NAMALWA (cell line): ENCODE results near the gene HSPA1A.
"Not testable (repeated sequence)": the region's sequence is repeated elsewhere in the genome, so short reads cannot be mapped to it uniquely, and the experiment has no call there.

ENCODE experiments used
- DNase-seq: peaks from one replicate; pipeline ENCODE4 v3.0.0-alpha.2; 2015; ENCODE audit warnings: low spot score

Gene HSPA1A

DNA sequence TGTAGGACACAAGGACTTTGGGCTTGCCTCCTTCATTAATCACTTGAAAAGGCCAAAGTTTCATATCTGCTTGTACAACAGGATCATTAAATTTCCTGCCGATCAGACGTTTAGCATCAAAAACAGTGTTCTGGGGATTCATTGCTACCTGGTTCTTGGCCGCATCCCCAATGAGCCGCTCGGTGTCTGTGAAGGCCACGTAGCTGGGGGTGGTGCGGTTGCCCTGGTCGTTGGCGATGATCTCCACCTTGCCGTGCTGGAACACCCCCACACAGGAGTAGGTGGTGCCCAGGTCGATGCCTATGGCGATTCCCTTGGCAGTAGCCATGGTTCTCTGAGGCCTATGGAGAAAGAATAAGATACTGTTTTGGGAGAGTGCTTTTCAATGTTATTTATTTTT lies 3.7 kb upstream of the HSPA1A start:
- no peak for DNase-seq

DNA sequence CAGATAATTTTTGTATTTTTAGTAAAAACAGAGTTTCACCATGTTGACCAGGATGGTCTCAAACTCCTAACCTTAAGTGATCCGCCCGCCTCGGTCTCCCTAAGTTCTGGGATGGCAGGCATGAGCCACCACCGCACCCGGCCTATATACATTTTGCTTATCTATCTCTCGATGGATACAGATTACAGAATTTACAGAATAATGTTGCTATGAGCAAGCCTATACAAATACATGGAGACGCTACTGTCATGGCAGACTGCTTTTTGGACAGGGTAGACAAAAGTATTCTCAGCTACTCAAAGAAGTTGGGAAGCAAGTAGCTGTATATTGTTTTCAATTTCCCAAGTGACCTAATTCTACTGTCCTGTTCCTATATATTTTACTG lies 1.9 kb upstream of the HSPA1A start:
- no peak for DNase-seq

DNA sequence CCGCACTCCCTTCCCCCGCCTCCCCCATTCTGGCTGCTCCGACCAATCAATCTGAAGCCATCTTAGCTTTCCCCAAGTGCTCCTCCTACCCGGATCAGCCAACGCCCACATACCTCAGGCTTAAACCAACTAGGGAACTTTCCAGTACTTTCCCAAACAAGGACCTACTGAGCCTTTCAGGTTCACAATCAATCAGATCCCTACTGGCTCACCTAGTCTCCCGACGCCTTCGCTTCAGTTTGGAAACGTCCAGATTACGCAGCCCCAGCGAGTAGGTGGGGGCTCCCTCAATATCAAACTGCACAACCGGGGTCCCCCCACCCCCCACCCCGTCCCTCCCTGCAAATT lies 692 bp upstream of the HSPA1A start:
- DNase-seq: no peak

DNA sequence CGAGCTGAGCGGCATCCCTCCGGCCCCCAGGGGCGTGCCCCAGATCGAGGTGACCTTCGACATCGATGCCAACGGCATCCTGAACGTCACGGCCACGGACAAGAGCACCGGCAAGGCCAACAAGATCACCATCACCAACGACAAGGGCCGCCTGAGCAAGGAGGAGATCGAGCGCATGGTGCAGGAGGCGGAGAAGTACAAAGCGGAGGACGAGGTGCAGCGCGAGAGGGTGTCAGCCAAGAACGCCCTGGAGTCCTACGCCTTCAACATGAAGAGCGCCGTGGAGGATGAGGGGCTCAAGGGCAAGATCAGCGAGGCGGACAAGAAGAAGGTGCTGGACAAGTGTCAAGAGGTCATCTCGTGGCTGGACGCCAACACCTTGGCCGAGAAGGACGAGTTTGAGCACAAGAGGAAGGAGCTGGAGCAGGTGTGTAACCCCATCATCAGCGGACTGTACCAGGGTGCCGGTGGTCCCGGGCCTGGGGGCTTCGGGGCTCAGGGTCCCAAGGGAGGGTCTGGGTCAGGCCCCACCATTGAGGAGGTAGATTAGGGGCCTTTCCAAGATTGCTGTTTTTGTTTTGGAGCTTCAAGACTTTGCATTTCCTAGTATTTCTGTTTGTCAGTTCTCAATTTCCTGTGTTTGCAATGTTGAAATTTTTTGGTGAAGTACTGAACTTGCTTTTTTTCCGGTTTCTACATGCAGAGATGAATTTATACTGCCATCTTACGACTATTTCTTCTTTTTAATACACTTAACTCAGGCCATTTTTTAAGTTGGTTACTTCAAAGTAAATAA lies 2.0 kb downstream of the HSPA1A start:
- not testable (repeated sequence) for DNase-seq

DNA sequence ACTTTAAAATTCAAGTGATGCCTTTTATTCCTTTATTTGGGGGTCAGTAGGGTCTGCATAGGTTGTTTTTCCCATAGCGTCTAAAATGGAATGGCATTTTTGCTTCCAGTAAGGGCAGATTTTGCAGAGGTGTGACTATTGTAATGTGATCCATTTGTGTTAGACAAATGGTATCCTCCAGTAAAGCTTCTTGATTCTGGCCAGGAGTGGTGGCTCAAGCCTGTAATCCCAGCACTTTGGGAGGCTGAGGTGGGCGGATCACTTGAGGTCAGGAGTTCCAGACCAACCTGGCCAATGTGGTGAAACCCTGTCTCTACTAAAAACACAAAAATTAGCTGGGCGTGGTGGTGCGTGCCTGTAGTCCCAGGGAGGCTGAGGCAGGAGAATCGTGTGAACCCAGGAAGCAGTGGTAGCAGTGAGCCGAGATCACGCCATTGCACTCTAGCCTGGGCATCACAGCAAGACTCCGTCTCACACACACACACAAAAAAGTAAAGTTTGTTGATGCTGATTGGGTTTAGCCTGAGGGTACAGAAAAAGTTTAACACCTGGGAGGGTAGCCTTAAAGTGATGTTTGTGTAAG lies 2.7 kb downstream of the HSPA1A start:
- not testable (repeated sequence) for DNase-seq

DNA sequence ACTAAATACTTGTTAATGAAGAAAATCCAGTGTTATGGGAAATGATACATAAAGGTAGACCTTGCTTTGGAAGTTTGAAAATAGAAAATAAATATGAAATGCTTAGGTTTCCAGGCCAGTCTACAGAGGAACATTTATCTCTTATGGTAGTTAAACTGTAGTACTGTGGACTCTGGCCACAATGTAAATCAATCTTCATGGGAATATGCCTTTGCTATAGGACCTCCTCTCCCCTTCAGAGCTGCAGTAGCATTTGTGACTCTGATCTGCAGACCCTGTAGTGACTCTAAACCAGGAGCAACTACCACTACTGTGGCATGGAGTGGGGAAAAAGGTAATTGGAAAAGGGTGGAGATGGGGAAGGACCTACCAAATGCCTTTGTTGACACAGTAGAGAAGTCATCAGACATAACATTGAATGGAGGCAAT lies 4.5 kb downstream of the HSPA1A start:
- DNase-seq: no peak

DNA sequence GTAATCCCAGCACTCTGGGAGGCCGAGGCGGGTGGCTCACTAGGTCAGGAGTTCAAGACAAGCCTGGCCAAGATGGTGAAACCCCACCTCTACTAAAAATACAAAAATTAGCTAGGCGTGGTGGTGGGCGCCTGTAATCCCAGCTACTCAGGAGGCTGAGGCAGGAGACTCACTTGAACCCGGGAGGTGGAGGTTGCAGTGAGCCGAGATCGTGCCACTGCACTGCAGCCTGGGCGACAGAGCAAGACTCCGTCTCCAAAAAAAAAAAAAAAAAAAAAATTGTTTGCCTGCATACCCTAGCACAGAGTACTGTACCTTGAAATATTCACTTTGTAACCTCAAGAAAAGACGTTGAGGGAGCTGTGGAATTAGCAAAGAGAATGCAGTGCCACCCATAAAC lies 5.1 kb downstream of the HSPA1A start:
- not testable (repeated sequence) for DNase-seq

DNA sequence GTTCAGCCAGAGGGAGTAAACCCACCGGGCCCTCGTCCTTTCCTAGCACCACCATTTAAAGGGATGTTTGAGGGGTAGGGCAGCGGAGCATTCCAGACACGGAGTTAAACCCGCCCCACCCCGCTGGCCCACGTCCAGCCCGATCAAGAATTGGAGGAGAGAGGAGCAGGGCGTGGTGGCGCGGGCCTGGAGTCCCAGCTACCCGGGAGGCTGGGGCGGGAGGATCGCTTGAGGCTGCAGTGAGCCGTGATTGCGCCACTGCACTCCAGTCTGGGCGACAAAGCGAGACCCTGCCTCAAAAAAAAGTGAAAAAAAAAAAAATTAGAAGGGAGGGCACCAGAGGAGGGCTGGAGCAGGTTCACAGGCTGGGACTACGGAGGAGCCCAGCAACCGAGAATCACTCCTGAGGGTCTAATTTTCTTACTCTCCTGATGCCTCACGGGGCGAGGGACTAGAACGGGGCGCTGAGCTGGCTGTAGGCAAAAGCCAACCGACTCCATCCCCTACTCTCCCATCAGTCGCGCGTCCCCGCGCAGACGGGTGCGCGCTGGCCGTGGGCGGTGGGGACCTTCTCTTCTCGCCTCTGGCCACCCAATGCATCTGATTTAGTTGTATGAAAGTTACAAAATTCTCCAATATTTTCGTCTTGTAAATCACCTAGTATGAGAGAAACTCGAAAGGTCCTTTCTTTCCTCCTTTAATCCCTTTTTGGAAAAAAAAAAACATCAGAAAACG lies 6.1 kb downstream of the HSPA1A start:
- DNase-seq: no peak

DNA sequence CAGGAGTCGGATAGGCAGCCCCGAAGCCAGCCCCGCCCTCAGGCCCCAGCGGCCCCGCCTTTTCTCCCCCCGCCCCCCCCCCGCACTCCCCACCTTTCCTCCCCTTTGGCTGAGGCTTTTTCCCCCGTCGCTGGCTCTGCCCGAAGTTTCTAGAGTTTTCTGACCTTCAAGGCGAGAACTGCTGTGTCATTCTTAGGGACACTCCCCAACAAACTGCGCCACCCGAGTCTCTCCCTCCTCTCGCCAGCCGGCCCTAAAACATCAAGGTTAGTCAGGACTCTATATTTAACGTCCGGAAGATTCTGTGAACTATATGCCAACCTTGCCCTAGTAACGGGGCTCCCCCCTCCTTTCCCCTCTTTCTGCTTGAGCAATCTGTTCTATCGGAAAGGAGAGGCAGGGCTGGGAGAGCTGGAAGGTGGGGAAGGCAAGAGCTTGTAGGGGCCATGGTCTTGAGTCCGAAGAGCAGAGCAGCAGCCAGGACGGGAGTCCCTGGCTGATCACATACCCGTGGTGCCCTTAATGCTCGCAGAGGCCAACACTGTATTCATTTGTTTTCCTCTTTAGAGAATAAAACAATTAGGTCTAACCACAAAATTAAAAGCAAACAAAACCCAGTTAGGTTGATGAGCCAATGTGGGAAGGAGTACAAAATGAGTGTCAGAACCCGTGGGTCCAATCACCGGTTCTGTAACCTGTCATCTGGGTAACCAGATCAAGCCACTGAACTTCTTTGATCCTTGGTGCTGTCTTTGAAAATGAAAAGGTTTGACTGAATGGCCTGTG lies 6.9 kb downstream of the HSPA1A start:
- peak; percentile 58 for DNase-seq

DNA sequence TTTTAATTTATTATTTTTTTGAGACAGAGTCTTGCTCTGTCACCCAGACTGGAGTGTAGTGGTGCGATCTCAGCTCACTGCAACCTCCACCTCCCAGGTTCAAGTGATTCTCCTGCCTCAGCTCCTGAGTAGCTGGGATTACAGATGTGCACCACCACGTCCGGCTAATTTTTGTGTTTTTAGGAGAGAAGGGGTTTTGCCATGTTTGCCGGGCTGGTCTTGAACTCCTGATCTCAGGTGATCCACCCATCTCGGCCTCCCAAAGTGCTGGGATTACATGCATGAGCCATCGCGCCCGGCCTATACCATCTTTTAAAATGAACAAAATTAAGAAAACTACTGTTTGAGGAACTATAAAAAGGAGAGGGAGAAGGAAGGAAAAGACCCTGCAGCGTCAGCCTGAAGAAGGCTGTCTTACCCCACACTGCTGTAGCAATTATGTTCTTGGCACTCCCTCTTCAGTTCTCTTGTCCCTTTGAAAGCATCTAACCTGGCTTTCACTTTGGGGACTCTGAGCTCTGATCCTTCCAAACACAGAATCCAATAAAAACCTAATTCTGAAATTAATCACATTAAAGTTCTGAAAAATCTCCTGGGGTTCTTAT lies 8.4 kb downstream of the HSPA1A start:
- not testable (repeated sequence) for DNase-seq

DNA sequence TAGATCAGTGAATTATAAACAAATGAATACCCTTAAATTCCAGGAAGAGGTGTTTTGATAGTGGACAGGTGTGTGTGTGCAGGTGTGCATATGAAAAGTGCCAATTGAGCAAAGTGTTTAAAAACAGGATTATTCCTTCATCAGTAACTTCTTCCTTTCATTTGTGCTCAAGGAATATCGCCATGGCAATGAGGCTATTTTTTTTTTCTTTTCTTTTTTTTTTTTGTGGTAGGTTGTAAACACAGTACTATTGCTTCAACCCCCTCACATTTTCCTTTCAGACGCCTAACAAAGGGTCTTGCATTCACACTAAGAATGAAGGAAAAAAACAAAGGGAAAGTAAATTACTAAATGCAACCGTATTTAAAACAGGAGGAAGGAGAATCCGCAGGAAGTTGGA lies 10.2 kb downstream of the HSPA1A start:
- no peak for DNase-seq

DNA sequence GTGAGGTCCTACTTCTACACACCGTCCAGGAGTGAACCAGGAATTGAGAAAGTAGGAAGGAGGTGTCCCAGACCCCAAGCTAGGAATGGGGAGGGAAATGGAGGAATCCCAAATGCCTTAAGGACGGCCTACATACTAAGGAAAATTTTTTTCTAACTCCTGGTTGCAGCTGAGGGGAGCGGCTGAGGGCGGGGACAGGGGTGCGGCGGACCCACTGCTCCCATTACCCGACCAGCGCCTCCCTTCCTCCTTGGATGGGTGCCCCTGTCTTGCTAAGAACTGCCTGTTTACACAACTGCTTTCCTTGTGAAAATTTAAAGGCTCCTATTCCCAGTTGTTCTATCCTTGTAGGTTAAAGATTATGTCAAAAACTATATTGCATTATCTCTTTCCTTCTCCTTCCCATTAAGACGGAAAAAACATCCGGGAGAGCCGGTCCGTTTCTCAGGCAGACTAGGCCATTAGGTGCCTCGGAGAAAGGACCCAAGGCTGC lies 11.5 kb downstream of the HSPA1A start:
- no peak for DNase-seq

DNA sequence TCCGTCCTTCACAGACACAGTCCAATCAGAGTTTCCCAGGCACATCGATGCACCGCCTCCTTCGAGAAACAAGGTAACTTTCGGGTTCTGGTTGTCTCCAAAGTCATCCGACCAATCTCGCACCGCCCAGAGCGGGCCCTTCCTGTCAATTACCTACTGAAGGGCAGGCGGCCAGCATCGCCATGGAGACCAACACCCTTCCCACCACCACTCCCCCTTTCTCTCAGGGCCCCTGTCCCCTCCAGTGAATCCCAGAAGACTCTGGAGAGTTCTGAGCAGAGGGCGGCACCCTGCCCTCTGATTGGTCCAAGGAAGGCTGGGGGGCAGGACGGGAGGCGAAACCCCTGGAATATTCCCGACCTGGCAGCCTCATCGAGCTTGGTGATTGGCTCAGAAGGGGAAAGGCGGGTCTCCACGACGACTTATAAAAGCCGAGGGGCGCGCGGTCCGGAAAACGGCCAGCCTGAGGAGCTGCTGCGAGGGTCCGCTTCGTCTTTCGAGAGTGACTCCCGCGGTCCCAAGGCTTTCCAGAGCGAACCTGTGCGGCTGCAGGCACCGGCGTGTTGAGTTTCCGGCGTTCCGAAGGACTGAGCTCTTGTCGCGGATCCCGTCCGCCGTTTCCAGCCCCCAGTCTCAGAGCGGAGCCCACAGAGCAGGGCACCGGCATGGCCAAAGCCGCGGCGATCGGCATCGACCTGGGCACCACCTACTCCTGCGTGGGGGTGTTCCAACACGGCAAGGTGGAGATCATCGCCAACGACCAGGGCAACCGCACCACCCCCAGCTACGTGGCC lies 12.1 kb downstream of the HSPA1A start, which contains the start of gene HSPA1B:
TSS of gene HSPA1B (plus strand) at position 453 of the 794 bp plus-strand sequence. CDS start at position 666, 213 bp downstream.
- peak; percentile 97 for DNase-seq

DNA sequence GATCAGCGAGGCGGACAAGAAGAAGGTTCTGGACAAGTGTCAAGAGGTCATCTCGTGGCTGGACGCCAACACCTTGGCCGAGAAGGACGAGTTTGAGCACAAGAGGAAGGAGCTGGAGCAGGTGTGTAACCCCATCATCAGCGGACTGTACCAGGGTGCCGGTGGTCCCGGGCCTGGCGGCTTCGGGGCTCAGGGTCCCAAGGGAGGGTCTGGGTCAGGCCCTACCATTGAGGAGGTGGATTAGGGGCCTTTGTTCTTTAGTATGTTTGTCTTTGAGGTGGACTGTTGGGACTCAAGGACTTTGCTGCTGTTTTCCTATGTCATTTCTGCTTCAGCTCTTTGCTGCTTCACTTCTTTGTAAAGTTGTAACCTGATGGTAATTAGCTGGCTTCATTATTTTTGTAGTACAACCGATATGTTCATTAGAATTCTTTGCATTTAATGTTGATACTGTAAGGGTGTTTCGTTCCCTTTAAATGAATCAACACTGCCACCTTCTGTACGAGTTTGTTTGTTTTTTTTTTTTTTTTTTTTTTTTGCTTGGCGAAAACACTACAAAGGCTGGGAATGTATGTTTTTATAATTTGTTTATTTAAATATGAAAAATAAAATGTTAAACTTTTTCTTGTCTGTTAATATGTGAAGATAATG lies 14.4 kb downstream of the HSPA1A start:
- DNase-seq: peak; percentile 83

DNA sequence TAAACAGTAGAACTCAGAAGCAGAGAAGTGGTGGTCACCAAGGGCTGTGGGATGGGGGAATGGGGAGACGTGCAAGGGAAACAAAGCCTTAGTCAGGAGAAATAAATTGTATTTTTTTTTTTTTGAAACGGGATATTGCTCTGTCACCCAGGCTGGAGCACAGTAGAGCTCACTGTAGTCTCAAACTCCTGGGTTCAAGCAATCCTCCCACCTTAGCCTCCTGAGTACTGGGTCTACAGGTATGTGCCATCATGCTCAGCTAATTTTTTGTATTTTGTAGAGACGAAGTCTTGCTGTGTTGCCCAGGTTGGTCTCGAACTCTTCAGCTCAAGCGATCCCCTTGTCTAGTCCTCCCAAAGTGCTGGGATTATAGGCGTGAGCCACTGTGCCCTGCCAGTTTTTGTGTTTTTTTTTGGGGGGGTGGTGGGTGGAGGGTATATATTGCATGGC lies 15.6 kb downstream of the HSPA1A start:
- DNase-seq: no peak

DNA sequence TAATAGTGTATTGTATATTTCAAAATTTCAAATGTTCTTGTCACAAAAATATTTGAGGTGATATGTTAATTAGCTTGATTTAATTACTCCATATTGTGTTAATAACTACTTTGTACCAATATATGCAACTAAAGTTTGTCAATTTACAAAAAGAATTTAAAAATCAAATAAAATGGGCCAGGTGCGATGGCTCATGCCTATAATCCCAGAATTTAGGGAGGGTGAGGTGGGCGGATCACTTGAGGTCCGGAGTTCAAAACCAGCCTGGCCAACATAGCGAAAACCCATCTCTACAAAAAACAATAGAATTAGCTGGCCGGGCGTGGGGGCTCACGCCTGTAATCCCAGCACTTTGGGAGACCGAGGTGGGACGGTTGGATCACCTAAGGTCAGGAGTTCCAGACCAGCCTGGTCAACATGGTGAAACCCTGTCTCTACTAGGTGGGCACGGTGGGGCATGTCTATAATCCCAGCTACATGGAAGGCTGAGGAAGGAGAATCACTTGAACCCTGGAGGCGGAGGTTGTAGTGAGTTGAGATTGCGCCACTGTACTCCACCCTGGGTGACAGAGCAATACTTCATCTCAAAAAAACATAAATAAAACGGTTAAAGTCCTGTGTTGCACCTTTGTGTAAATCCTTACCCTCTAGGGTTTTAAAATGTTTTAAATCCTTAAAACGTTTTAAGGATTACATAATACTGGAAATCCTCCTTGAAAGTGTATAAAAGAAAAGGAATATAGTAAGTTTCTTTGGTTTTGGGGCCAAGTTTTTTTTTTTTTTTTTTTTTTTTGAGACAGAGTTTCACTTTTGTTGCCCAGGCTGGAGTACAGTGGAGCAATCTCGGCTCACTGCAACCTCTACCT lies 16.2 kb downstream of the HSPA1A start:
- no peak for DNase-seq

DNA sequence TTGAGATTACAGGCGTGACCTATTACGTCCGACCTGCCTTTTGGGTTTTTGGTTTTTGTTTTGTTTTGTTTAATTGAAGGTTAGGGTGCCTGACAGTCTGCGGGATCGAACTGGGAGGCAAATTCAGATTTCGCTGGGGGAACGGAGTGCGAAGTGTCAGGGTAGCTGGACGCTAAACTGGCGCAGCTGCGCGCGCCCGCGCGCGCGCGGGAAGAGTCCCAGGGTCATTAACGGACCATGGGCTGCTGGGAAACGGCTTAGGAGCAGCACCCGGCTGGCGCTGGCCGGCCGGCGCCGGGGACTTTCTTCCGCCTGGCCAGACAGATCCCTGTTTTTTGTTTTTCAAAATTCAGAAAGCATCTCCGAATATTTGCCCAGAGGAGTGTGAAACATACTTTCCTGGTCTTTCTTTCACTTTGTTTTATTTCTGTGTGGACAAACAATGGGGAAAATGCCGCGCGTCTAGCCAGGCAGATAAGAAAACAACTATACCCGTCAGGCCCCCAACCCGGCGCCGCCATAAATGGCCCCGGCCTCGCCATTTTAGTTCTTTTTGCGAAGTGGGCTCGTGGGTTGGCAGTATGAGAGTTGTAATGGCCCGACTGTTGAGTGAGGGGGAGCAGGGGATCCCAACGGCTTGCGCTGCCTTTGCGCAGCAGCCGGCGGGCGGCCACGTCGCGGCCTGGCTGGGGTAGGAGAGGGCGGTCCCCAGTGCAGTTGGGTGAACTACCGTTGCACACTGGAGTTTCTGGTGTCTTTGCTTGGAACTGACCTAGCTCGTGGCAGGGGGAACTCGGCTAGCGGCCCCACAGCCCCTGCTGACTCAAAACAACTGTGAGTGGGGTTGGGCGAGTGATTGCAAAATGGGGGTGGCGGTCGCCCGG lies 19.3 kb downstream of the HSPA1A start:
- DNase-seq: peak; percentile 82

DNA sequence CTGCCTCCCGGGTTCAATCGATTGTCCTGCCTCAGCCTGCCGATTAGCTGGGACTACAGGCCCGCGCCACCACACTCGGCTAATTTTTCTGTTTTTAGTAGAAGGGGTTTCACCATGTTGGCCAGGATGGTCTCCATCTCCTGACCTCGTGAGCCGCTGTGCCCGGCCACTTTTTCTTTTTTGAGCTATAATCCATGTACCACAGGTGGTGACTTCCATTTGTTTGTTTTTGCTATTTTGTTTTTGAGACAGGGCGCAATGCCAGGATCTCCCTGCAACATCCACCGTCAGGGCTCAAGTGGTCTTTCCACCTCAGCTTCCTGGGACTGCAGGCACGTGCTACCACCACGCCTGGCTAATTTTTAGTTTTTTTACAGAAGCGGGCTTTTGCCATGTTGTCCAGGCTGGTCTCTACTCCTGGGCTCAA lies 20.7 kb downstream of the HSPA1A start:
- DNase-seq: no peak
